GM19395 (cell line): ENCODE data around the gene FLAD1.
"Not testable (repeated sequence)": the region's sequence is repeated elsewhere in the genome, so short reads cannot be mapped to it uniquely, and the experiment has no call there.

Experiments used
- ATAC-seq: cut with Tn5 transposase; IDR thresholded peaks from one replicate; pipeline ENCODE4 v1.9.1; 2021; ENCODE audit warnings: mild to moderate bottlenecking, moderate library complexity; ENCODE audit not compliant: unreplicated experiment

FLAD1 gene

DNA sequence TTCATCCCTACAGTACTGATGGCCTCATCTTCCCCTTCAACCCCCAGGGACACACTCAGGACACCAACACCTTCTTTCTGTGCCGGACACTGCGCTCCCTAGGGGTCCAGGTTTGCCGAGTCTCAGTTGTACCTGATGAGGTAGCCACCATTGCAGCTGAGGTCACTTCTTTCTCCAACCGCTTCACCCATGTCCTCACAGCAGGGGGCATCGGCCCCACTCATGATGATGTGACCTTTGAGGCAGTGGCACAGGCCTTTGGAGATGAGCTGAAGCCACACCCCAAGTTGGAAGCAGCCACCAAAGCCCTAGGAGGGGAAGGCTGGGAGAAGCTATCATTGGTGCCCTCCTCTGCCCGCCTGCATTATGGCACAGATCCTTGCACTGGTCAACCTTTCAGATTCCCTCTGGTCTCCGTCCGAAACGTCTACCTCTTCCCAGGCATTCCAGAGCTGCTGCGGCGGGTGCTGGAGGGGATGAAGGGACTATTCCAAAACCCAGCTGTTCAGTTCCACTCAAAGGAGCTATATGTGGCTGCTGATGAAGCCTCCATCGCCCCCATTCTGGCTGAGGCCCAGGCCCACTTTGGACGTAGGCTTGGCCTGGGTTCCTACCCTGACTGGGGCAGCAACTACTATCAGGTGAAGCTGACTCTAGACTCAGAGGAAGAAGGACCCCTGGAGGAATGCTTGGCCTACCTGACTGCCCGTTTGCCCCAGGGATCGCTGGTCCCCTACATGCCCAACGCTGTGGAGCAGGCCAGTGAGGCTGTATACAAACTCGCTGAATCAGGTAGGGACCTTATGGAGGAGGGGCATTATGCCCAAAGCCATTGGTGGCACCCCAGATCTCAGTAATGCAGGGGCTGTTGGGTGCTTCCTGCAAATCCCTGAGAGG lies 5.2 kb downstream of the FLAD1 start:
- no peak for ATAC-seq

- ATAC-seq: no peak
These were observed 6.2 kb downstream of the FLAD1 start for GRCh38 chr1:154989195-154989860.

DNA sequence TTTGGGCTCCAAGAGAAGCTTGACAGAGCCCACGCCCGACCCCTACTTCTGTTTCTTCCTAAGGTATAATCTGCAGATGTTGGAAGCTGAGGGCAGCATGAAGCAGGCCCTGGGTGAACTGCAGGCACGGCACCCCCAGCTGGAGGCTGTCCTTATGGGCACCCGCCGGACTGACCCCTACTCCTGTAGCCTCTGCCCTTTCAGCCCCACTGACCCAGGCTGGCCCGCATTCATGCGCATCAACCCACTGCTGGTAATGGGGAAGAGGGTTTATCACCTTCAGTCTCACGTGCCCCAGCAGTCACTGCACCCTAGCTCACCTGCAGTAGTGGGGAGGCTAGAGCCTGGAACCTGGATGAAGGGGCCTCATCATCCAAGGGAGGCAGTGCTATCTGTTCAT lies 7.1 kb downstream of the FLAD1 start:
- ATAC-seq: no peak

DNA sequence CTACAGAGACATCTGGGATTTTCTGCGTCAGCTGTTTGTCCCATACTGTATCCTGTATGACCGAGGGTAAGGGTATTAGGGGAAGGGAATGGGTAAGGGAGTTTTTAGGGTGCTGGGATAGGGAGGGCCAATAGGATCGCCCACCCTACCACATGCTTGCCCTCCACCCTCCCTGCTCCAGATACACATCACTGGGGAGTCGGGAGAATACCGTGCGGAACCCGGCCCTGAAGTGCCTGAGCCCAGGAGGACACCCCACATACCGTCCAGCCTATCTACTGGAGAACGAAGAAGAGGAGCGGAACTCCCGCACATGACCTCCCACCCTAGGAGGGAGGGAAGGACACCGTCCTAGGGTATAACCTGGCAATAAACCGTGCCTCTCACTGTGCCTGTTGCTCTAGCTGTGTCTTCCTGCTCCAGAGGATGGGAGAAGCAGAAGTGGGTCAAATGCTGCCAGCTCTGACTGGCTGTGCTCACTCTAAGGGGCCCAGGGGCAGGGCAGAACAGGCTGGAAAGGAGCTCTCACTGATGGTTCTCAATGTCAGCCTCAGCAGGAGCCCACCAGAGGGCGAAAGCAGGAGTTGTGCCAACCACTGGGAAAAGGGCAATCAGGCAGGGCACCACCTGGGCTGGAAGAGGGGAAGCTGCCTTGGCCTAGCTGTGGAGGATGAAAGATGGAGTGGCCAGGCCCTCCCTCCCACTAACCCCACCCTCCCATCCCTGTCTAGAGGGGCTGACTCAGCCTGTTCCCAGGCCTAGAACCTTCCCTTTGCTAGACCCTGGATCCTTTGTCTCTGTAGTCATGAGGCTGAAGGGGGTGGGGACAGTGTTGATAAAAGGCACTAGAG lies 9.8 kb downstream of the FLAD1 start:
- ATAC-seq: no peak

DNA sequence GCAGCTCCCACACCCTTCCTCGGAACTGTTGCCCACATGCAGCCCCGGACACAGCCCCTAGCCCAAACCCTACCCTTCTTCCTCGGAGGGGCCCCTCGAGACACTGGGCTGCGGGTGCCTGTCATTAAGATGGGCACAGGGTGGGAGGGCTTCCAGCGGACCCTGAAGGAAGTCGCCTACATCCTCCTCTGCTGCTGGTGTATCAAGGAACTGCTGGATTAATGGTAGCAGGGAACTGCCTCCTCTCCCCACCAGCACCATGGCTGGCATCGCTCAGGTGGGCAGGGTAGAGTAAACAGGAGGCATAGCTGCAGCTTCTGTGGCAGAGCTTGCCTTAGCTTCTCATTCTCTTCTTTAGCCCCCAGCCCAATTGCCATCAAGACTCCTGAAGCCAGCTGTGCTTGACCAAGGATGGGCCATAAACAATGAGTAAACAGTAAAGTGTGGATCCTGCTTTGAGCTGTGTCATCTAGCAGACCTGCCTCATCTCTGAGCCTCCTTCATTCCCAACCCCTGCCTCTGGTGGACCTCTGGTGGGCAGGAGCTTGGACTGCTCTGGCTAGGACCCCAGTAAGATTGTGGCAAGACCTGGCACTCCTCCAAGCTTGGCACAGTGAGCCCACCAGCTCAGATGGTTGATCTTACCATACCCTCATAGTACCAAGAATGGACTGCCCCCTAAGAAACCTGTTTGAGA lies 10.6 kb downstream of the FLAD1 start, which contains the start of gene LENEP:
TSS of gene LENEP (plus strand) at position 15 of the 697 bp plus-strand sequence. CDS start at position 37, 22 bp downstream.
- no peak for ATAC-seq

DNA sequence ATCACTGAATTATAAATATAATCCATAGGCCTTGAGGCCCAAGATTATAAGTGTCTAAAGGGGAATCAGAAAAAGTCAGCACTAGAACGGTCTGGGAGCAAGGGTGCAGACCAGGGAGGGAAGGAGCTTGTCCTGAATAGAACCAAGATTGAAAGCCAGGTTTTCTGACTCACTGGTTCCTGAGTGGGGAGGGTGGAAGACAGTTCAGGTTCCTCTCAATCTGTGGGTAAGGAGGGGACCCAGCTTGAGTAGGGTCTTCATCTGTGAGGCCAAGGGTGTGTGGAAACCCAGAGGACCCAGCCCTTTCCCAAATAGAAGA lies 11.1 kb downstream of the FLAD1 start:
- ATAC-seq: no peak

- no peak for ATAC-seq
These were observed 11.4 kb downstream of the FLAD1 start for GRCh38 chr1:154994591-154994990.

DNA sequence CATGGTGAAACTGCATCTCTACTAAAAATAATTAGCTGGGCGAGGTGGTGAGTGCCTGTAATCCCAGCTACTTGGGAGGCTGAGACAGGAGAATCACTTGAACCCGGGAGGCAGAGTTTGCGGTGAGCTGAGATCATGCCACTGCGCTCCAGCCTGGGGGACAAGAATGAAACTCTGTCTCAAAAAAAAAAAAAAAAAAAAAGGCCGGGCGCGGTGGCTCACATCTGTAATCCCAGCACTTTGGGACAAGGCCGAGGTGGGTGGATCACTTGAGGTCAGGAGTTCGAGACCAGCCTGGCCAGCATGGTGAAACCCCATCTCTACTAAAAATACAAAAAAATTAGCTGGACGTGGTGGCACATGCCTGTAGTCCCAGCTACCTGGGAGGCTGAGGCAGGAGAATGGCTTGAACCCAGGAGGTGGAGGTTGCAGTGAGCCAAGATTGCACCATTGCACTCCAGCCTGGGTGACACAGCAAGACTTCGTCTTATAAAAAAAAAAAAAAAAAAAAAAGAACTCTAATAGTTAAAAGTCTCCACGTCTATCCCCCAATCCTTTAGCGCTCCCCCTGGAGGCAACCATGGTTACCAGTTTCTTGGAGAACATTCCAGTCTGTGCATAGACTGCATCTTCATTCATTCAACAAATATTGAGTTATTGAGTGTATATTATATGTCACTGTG lies 12.3 kb downstream of the FLAD1 start:
- not testable (repeated sequence) for ATAC-seq

DNA sequence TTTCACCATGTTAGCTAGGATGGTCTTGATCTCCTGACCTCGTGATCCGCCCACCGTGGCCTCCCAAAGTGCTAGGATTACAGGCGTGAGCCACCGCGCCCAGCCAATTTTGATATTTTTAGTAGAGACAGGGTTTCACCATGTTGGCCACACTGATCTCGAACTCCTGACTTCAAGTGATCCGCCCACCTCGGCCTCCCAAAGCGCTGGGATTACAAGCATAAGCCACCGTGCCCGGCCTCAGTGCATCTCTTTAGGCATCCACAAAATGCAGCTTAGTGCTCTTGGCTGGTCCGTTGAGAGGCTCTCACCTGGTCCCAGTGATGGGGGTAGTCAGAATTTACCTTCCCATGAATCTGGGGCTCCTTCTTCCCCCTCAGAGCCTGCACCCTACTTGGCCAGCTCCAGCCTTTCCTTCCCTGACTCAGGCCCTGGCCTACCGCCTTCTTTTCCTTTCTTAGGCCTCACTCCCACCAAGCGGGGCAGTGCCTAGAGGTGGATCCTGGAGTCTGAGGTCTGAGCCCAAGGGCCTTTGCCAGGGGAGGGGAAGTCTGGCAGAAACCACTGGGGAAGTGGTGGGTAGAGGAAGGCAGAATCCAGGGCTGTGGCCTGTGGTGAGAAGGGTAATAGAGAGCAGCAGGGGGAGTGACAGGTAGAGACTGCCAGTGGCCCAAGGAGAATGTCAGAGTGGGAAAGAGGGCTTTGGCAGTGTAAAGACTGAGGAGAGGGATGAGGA lies 14.0 kb downstream of the FLAD1 start:
- no peak for ATAC-seq

DNA sequence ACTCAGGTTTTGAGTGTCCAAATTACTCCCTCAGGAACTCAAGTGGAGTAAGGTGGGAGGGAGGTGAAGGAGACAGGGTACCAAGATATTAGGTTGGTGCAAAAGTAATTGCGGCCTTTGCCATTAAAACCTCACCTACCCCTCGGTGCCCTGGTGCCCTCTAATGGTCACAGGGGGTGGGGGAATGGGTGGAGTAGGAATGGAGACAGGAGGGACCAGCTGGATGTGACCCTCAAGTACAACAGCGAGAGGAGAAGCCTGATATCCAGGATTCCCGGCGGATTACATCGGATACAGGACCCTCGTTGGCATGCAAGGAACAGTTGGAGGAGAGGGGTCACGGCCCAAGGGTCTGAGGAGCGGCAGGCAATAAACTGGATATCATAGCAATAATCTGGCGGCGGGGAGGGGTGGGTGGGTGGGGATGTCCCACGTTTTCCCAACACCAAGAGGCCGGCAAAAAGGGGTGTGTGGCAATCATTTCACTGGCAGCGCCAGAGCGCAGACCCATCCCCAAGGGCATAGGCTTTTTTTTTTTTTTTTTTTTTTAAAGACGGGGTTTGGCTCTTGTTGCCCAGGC lies 15.1 kb downstream of the FLAD1 start:
- ATAC-seq: no peak

GRCh38 chr1:154998818-154999570 lies 15.8 kb downstream of the FLAD1 start:
- no peak for ATAC-seq

- no peak for ATAC-seq
These were observed 16.6 kb downstream of the FLAD1 start for GRCh38 chr1:154999571-155000410.

DNA sequence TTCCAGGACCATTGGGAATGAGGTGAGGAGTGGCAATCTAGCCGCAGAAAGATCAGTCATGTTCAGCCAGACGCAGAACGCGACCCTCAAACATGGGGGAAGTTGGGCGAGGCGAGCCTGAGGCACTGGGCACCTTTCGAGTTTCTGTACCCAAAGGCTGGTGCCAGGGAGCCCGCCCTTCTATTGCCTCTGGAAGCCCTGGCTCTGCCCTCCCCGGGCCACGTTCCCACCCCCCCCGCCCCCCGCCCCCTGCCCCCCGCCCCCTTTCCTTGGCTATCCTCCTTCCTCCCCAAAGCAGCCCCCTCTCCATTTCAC lies 17.2 kb downstream of the FLAD1 start:
- ATAC-seq: no peak

GRCh38 chr1:155000726-155001424 lies 17.7 kb downstream of the FLAD1 start:
- peak; percentile 46 for ATAC-seq

- no peak for ATAC-seq
These were observed 18.2 kb downstream of the FLAD1 start for GRCh38 chr1:155001425-155001674.

DNA sequence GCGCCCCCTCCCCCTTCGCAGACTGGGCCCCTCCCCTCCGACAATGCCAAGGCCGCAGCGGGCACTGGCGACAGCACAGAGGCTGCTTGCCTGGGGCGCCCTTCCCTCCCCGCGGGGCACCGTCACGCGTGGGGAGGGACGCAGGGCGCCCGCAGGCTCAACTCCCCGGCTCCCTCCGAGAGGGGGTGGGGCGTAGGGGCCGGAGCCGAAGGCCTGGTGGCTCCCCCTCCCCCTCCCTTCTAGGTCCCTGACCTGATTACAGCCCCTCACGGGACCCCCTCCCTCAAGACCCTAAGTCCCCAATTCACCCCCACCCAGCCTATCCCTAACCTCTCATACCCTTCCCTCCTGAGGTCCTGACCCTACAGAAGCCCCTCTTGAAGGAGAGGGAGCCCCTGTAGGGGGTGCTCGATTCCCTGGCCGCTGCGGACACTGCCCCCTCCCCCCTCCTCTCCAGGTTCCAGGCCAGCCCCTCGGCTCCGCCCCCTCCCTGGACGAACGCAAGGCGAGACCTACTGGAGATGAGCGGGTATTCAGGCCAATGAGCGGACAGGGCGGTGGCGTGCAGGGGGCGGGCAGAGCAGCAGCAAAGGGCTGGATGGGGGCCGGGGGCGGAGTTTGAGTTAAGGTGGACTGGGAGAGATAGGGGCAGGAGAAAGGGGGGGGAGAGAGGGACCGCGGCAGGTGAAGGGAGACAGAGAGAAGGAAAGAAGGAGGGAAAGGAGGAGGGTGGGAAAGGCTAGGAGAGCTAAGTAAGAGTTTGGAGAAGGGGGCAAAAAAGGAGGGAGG lies 18.7 kb downstream of the FLAD1 start:
- ATAC-seq: peak; percentile 42
